GM18498 (cell line): ENCODE data around the gene CTCFL.

Source experiments
- ATAC-seq: cut with Tn5 transposase; IDR thresholded peaks from one replicate; pipeline ENCODE4 v1.9.1; 2021; ENCODE audit warnings: mild to moderate bottlenecking, moderate library complexity; ENCODE audit not compliant: unreplicated experiment

CTCFL gene

DNA sequence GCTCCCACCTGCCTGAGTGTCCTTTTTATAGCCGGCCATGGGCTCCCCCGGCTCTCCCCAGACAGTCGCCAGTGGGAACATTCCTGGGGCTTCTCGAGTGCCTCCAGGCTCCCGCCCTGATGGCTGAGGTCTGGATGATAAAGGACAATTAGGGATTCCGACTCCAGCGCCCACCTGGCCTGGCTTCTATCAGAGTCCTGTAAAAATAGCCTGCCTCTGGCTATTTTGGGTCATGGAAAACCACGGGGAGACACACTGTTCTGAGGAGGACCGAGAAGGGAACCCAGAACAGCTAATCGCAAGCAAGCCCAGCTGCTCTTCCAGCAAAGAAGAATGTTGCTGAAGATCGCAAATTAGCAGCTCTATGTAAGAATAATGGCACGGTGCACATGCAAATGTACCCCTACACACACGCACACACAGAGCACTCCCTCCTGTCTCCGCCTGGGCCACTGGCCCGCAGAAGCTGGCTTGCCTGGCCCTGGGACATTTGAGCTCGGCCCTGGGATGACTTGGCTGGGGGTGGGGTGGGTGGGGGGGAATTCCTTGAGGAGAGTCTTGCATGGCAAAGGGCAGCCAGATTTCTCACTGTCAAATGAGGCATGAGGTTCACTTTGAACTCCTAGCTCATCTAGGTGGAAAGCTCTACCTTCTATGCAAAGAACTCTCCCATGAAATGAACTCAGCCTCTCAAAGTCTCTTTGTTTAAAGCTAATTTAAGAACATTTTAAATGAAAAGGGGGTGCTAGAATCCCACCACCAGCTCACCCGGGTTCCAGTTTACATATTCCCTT, 55.3 kb downstream of the CTCFL start:
- ATAC-seq, result no peak

DNA sequence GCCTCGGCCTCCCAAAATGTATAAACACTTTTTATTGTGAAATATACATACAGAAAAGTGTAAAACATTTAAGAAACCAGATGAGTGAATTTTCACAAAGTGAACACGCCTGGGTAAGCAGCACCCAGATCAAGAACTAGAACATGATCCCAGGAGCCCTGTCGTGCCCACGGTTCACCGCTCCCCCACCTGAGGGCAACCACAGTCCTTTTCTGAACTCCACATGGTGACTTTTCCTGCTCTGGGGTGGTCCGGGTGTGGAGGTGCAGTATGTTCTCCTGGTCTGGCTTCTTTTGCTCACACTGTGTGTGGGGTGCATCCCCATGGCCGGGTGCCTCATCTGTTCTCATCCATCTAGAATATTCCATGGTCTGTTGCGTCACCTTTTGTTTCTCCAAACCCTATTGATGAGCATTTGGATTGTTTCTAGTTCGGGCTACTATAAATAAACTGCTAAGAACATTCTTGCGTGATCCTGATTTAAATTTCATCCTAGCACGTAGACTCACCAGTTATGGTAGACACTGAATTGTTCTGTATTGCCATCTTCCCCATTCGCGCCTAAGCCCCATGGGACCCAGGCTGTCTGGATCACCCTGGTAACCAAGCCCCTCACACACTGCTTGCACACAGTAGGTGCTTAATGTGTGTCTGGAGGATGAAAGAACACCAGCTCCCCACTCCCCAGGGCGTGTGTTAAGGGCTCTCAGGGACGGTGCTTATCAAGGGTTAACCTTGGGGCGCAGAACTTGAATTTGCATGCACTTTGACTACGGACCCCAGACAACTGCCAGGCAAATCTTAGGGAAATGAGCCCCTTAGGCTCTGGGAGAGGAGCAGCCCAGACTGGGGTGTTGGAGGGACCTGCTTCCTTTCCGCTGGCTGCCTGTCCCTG, 56.2 kb downstream of the CTCFL start:
- ATAC-seq, result no peak

DNA sequence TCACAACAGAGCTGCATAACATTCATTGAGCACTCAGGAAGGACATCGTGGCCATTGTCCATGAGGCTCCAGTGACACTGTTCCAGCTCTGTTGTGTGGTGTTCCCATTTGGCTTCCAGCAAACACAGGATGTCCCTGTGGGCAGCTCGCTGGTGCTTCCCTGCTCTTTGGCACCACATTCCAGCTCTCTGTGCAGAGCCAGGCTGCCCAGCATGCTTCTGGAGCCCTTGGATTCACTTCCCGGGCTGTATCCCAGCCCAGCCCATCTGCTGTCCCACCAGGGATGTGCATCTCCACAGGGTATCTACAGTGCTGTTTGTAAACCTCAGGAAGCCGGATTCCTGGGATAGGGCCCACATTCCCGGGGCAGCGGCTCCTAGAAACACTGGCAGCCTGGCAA, 57.2 kb downstream of the CTCFL start:
- no peak for ATAC-seq

DNA sequence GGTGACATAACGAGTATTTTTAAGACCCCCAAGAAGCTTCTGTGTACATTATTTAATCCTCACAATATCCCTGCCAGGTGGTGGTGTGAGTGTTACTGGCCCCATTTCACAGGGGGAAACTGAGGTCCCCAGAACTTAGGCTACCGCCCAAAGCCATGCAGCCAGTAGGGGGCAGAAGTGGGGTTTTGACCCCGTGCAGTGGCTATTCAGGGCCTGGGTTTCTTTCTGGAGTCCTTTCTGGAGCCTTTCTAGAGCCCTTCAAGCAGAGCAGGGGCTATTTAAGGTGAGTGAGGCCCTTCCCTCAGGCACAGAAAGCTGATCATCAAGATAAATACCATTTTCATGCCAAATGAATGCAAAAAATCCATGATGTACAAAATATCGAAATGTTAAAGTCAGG, 59.0 kb downstream of the CTCFL start:
- no peak for ATAC-seq

DNA sequence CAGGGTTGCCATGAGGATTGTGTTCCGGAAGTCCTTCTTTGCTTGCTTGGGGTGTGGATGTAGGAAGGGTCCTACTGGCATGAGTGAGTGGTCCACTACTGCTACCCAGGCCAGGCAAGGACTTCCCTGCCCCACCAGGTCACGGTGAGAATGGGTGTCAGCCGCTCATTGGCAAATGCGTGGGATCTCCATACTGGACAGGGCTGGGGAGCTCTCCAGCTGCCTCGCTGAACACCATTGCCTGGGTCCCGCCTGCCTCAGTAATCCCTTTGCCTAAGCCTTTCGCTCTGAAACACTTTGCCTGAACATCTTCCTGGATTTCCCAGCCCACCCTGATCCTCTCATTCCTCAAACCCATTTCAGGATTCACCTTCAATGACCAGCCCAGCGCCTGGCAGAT, 59.5 kb downstream of the CTCFL start:
- no peak for ATAC-seq

DNA sequence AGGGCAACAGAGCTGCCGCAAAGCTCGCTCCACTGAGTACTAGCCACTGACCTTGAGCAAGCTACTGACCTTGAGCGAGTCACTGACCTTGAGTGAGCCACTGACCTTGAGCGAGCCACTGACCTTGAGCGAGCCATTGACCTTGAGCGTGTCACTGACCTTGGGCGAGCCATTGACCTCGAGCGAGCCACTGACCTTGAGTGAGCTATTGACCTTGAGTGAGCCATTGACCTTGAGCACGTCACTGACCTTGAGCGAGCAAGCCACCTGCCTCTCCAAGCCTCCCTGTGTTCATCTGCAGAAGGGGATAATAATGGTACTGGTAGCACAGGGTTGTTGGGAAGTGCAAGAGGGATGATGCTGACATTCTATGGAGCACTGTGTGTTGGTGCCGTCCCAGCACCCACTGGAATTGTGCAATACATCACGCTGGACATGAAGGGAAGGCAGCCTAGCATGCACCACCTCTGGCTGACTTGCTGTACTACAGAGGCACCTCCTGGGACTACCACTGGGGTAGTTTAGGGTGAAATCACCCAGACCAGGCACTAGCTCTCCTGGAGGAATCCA, 60.2 kb downstream of the CTCFL start:
- no peak for ATAC-seq

DNA sequence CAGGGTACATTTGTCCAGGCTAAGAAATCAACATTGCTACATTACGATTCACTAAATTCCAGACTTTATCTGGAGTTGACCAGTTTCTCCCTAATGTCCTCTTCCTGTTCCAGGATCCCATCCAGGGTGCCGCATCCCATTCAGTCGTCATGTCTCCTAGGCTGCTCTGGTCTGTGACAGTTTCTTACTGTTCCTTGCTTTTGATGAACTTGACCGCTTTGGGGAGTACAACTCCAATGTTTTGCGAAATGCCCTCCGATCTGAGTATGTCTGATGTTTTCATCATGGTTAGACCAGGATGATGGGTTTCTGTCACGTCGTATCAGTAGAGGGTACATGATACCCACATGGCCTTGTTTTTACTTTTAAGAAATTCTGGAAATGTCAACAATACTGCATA, 62.2 kb downstream of the CTCFL start:
- ATAC-seq, result no peak

DNA sequence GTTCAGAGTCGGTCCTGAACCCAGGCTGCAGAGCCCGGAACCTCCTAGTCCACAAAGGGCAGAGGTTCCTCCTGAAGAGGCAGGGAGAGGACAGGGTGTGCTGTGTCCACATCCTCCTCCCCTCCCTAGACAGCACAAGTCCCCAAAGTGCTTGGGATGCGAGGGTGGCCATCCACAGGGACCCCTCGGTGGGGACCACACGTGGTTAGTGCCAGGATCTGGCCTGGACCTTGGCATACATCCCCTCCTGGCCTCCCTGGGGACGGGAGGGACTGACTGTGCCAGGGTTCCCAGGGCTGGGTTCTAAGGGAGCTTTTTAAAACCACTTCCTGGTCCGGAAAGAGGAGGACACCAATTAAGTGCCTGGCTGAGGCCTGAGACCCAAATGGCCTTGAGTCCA, 63.2 kb downstream of the CTCFL start:
- ATAC-seq, result no peak

DNA sequence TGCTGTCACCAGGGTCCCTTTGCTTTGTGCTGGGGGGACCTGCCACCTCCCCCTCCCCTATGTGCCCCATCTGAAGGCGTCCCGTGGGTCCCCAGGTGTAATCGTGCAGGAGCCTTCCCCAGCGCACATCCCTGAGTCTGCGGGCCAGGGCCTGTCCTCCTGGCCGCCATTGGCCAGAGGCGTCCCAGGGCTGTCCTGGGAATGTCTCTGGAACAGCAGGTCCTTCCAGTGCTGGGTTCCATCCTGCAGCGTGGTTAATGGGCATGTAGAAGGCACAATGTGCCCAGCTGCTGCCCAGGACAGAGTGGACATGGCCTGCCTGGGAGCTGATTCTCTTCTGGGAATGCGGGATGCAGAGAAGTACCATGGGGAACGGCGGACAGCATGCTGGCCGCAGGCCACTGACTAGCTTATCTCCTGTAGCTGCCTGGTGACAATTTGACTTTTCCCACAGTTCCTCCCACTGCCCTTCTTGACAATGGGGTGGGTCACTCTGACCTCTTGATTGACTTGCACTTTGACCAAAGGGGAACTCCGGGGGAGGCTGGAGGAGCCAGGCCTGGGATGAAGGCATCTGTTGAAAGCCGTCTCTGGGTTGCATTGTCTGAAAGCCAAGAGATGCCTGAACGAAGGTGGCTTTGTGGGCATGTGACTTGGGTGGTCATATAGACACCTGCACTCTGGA, 64.0 kb downstream of the CTCFL start:
- no peak for ATAC-seq

DNA sequence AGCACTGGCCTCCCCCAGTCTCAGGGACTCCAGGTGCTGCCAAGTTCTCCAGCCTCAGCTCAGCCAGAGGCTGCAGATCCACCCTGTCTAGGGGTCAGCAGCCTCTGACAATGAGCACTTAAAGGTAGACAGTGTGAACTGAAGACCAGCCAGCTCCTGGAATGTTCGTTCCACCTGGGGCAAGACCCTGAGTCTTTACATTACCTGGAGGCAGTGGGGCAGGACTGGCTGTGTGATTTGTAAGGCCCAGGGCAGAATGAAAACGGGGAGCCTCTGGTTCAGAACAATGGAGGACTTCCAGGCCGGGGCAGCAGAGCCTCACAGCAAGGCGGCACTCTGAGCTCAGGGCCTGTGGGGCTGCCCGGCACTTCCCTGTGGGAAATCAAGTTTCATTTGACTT, 65.0 kb downstream of the CTCFL start:
- ATAC-seq, result no peak

DNA sequence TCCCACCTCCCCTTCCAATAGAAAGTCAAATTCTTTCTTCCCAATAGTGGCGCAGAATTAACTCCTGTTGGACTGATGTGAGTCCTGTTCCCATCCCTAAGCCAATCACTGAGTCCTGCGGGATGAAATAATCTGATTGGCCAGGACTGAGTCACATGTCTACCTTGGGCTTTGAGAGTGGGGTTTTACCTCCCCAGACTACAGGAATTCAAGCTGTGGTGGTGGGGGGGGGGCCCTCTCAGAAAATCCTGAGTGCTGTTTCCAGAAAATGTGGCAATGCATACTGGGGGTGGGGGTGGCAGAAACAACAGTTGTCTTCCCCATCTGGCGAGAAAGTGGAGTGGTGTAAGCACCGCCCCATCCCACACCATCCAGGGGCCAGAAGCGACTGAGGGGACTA, 65.7 kb downstream of the CTCFL start:
- no peak for ATAC-seq

DNA sequence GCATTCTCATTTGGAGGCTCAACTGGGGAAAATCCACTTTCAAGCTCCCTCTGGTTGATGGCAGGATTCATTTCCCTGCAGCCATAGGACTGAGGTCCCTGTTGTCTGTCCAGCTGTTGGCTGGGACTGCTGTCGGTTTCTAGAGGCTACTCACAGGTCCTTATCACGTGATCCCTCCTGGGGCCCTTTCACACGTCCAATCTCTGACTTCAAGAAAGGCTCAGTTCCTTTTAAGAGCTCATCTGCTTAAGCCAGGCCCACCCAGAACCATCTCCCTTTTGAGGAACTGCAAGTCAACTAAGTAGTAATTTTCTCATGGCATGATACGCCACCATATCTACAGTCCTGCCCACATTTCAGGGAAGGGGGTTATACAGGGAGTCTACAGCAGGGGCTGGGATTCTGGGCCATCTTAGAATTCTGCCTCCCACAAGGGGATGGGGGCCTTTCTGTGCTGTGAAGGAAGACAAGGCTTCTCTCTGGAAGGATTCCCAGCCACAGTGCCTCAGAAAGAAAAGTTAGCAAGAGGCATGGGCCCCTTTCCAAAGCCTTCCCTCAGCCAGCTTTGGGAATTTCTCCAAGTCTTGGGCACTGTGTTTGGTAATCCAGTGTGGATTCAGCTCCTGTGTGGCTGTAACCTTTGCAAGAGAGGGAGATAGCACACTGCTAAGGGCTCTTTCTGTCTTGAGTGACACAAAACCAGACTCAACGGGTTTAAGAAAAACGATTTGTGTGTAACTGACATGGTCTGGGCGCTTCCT, 66.4 kb downstream of the CTCFL start:
- ATAC-seq, result no peak

DNA sequence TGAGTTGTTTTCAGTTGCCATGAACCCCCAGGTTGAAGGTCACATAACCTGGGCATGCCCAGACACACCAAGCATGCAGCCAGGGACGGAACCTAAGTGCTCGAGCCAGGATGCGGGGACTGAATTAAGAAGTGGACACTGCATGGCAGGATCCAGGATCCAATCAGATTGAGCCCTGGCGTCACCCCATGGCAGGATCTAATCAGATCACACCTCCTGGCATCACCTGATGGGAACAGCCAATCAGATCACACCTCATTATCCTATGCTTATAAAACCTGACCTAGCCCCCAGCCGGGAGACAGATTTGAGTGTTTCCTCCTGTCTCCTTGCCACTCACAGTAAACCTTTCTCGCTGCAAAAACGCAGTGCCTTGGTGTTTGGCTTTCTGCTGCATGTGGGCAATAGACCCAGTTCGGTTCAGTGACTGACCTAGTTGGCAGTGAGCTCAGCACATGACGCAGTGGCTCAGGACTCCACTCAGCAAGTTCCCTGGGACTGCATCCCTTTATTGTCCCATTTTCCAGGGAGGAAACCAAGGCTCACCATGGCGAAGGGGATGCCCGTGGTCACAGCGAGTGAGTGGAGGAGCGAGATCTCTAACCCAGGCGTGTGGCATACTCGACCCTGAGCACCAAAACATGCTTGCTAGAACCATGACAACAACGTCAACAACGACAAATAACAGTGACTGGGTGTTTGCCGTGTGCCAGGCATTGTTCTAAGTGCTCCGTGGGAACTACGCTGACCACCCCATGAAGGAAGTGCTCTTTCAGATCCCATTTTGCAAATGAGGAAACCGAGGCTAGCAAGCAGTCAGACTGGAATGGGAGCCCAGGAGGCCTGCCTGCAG, 67.5 kb downstream of the CTCFL start:
- ATAC-seq, result no peak

DNA sequence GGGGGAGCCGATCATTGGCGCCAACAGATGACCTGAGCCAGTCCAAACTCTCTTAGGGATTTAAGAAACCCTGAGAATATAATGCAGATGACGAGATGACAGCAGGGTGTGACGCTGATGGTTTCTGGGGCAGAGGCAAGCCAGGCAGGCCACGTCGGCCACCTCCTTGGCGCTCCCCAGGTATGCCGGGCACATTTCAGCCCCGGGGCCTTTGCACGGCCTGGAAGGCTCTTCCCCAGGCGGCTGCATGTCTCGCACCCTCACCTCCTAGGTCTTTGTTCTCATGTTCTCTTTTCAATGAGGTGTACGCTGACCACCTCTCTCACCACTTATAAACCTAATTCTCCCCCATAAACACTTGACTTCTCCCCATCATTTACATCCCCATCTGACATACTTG, 68.8 kb downstream of the CTCFL start:
- ATAC-seq, result no peak

DNA sequence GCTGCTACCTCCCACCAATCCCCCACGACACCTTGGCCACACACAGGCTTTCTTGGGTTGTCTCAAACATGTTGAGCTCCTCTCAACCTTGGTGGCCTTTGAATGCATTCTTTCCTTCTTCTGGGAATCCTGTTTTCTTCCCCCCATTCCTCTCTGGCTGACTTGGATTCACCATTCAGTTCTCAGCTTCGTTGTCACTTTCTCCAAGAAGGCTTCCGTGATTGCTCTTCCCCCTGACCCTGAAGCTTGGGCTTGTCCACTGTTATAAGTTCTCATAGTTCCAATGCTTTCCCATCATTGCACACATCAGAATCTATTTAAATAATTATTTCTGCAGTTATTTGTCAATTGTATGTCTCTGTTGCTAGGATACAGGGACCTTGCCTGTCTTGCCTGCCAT, 69.6 kb downstream of the CTCFL start:
- ATAC-seq, result no peak

DNA sequence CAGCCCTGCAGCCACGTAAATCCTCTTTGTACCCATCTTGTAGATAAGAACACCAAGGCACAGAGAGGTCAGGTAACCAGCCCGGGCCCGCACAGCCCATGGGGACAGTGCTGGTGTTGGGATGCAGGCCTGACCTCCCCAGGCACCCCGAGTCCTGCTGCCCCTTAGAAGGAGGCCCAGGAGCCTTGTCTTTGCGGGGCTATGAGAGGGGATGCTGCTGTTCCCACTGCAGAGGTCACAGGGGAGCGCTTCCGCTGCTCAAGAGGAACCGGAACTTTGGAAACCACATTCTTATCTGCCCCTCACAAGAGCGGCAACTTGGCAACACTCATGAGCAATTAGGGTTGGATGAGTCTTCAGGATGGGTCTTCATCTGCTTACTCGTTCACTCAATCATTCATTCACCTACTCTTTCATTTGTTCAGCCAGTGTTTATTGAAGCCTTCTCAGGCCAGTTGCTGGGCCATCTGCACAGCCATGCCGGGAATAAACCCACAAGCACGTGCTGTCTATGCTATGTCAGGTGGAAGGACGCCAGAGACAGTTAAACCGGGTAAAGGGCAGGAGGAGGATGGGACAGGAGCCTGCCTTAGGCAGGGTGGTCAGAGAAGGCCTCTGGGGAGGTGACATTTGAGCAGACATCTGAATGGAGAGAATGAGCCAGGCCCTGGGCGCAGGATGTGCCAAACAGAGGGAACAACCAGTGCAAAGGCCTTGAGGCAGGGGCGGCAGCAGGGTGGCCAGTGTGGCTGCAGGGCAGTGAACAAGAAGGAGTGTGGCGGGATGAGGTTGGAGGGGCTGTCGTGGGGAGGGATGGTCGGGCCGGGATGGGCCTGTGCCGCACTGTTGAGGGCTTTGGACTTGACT, 72.9 kb downstream of the CTCFL start:
- ATAC-seq, result no peak

DNA sequence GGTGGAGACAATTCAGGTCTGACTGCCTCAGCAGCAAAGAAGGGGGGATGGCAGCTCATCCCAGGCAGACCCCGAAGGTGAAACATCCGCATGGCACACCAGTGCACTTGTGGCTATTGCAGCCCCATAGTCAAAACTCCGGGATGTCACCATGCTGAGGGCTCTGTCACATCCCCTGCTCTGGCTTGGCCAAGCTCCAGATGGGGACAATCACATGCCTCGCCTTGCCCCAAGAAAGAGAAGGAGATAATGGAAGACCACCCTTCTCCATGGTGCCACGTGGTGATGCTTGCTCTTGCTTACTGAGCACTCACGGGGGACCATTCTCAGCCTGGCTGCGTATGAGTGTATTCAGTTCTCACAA, 73.5 kb downstream of the CTCFL start:
- no peak for ATAC-seq

DNA sequence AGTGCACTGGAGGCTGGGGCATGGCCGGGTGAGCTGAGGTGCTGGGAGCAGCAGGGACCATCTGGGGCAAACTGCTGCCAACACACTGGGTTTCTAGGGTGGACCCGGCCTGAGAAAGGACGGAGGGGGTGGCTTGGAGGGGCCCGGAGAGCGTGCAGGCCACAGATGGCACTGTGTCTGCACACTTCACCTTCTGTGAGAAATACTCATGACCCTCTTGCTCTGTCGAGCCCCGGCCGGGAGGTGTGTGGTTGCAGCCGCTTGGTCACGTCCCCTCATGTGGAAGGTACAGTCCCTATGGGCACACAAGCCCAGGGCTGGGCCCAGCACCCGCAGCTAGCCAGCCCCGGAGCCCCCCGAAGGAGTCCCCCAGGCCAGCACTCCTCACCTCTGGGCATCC, 74.0 kb downstream of the CTCFL start:
- ATAC-seq, result peak; percentile 37

DNA sequence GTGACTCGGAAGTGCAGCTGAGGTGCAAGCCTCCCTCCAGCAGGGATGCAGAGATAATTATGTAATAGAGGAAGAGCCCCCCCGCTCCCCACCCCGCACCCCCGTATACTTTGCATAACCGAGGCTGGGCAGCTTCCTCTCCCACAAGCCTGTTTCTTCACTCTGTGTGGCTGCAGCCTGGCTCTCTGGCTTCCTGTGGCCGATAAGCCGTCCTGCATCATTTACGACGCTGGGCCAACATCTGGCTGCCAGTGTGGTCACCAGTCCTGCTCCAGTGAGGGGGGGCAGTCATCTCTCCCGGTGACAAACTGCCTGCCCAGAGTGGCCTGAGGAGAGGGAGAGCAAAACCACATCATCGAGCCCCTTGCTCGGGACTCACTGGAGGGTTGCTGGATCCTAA, 74.5 kb downstream of the CTCFL start:
- peak; percentile 78 for ATAC-seq
